HAP-1 (cell line): Measurements from ENCODE around the gene JUN.
"Not testable (repeated sequence)": the region's sequence is repeated elsewhere in the genome, so short reads cannot be mapped to it uniquely, and the experiment has no call there.

ENCODE experiments used
- DNase-seq, 2 experiments: peaks; one replicate each; pipeline ENCODE4 v3.0.0-alpha.2; 2016 to 2020; ENCODE audit warnings: low spot score in 2 of 2
- H3K27me3 ChIP-seq: fragments of 250-450 bp; sonication (Bioruptor Pico); 2 replicates; pipeline ENCODE4 v1.5.1; 2020; ENCODE audit warnings: low read depth, mild to moderate bottlenecking, moderate library complexity
- H3K36me3 ChIP-seq: fragments of 250-450 bp; sonication (Bioruptor Pico); replicated peaks from 2 replicates; pipeline ENCODE4 v1.5.1; 2020; ENCODE audit warnings: mild to moderate bottlenecking
- H3K4me1 ChIP-seq: fragments of 250-450 bp; sonication (Bioruptor Pico); 2 replicates; pipeline ENCODE4 v1.5.1; 2020; ENCODE audit warnings: mild to moderate bottlenecking
- H3K4me3 ChIP-seq: fragments of 250-450 bp; sonication (Bioruptor Pico); 2 replicates; pipeline ENCODE4 v1.5.1; 2020; ENCODE audit warnings: mild to moderate bottlenecking, moderate library complexity
- H3K9me3 ChIP-seq: fragments of 250-450 bp; sonication (Bioruptor Pico); 2 replicates; pipeline ENCODE4 v1.5.1; 2020; ENCODE audit warnings: mild to moderate bottlenecking, moderate library complexity
- in situ Hi-C: fragments of 300-500 bp; cut with MboI; formaldehyde crosslinking; loops from 3 replicates; pipeline ENCODE4 v1.14.3; 2020; ENCODE audit warnings: low sequenced_read_pairs, inconsistent platforms, mixed read lengths

JUN gene

DNA sequence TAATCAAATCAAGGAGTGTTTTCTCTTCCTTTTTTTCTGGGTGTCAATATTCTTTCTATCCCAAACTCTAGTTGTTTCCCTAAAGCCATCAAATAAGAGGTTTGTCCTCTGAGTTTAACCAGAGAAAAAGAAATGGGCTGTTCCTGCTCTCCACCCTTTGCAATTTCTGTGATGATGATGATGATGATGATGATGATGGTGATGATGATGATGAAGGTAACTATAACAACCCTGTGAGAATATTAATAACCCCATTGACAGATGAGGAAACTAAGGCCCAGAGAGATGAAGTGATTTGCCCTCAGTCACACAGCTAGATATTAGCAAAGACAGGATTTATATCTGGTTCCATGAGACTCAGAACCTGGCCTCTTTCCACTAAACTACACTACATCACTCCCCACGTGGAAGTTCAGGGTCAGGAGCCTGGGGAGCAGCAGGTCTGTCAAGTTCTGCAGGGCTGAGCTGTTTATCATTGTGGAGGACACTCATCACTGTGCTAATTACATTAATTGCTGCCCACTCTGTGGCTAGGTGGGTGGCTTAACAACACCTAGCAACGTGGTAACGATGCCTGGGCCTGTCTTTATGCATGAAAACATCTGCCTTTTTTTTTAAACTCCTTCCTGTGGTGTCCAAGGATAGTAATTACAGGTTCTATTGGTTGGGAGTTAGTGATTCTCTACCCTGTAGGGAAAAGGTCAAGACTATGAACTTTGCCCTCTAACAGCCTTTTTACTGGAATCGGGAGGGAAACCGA lies 19.0 kb upstream of the JUN start:
- H3K4me3 ChIP-seq = no peak overlapping the region
- H3K36me3 ChIP-seq = no peaks in the 10 kb centered on the region
- H3K9me3 ChIP-seq = no peaks in the 10 kb centered on the region
- H3K27me3 ChIP-seq = peaks cover 4% of the 10 kb centered on the region; the same call in 1 of the 2 replicates
- no peaks in the 10 kb centered on the region for H3K4me1 ChIP-seq
- DNase-seq = no peak
- in situ Hi-C loops = no loop called here

DNA sequence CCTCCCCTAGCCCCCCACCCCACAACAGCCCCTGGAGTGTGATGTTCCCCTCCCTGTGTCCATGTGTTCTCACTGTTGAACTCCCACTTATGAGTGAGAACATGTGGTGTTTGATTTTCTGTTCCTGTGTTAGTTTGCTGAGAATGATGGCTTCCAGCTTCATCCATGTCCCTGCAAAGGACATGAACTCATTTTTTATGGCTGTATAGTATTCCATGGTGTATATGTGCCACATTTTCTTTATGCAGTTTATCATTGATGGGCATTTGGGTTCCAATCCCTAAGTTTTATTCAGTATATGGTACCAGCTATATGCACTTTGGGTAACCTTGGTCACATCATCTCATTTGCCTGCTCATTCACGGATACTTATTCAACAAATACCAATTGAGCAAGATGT lies 17.4 kb upstream of the JUN start:
- H3K36me3 ChIP-seq, H3K4me1 ChIP-seq, H3K9me3 ChIP-seq, H3K4me3 ChIP-seq, DNase-seq, in situ Hi-C loops: not testable (repeated sequence)
- H3K27me3 ChIP-seq = peaks cover 16% of the 10 kb centered on the region

DNA sequence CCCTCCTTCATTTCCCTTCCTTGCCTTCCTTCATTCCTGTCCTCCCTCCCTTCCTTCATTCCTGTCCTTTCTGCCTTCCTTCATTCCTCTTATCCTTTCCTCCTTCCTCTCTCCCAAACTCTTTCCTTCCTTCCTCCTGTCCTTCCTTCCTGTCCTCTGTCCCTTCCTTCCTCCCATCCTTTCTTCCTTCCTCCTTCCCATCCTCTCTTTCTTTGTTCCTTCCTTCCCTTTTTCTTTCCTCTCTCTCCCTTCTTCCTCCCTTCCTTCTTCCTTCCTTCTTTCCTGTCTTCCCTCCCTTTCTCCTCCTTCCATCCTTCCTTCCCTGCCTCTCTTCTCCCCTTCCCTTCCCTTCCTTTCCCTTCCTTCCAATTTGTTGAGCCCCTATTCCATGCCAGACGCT lies 15.8 kb upstream of the JUN start:
- DNase-seq = no peak
- Histone ChIP-seq H3K27me3 (peaks cover 26% of the 10 kb centered on the region), H3K4me3 (no peak overlapping the region), H3K36me3 (no peaks in the 10 kb centered on the region), H3K4me1 (no peaks in the 10 kb centered on the region), H3K9me3 (no peaks in the 10 kb centered on the region)
- in situ Hi-C loops = no loop called here

DNA sequence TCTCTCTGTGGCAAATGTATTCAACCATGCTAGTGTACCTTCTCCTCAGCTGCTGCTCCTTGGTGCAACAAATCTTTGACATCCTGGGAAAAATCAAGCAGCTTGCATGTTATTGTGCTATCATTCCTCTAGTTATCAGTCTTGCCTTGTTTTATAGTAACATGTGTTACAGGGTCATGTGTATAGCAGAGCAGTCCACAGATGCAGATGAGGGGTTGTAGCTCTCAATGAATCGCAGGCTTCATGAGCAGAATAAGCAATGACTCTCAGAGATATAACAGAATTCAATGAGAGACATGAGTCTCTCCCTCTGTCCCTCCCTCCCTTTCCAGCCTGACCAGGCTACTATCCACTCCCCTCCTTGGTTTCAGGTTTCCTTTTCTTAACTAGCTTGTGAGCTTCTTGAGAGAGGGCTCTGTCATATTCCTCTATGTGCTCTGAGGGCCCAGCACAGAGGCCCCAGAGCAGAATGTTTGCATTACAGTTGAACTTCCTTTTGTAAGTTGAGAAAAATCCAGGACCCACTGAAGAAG lies 15.1 kb upstream of the JUN start:
- in situ Hi-C loops = no loop called here
- no peak overlapping the region for H3K4me3 ChIP-seq
- H3K27me3 ChIP-seq = peaks cover 30% of the 10 kb centered on the region
- DNase-seq = no peak
- no peaks in the 10 kb centered on the region for H3K9me3 ChIP-seq
- H3K36me3 ChIP-seq = no peaks in the 10 kb centered on the region
- no peaks in the 10 kb centered on the region for H3K4me1 ChIP-seq

DNA sequence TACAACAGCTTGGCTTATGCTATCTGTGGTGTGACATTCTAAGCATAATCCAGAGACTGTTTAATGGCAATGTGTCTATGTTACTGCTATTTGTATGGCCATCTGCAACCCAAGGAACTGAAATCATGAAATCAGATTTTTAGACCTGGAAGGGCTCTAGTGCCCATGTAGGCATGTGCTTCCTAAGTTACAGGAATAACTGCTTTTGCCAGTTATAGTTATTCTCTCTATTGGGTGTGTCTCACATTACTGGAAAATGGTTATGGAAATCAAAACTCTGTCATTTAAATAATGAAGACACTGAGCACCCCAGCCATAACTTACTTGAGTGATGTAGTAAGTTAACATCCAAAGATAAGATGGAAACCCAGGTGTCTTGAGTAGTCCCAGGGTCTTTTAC lies 12.6 kb upstream of the JUN start:
- no peaks in the 10 kb centered on the region for H3K9me3 ChIP-seq
- in situ Hi-C loops = no loop called here
- no peak for DNase-seq
- no peaks in the 10 kb centered on the region for H3K4me1 ChIP-seq
- H3K4me3 ChIP-seq = no peak overlapping the region
- no peaks in the 10 kb centered on the region for H3K36me3 ChIP-seq
- peaks cover 38% of the 10 kb centered on the region for H3K27me3 ChIP-seq

- Histone ChIP-seq H3K4me3 (no peak overlapping the region), H3K27me3 (peaks cover 38% of the 10 kb centered on the region), H3K36me3 (no peaks in the 10 kb centered on the region), H3K4me1 (no peaks in the 10 kb centered on the region), H3K9me3 (no peaks in the 10 kb centered on the region)
- no peak for DNase-seq
- in situ Hi-C loops = no loop called here
Measured at GRCh38 chr1:58794585-58794984, 10.7 kb upstream of the JUN start.

- H3K36me3 ChIP-seq = no peaks in the 10 kb centered on the region
- in situ Hi-C loops = no loop called here
- peaks cover 35% of the 10 kb centered on the region for H3K27me3 ChIP-seq
- no peaks in the 10 kb centered on the region for H3K4me1 ChIP-seq
- H3K9me3 ChIP-seq = no peaks in the 10 kb centered on the region
- H3K4me3 ChIP-seq = no peak overlapping the region
- DNase-seq = no peak
Measured at GRCh38 chr1:58792846-58793245, 9.0 kb upstream of the JUN start.

DNA sequence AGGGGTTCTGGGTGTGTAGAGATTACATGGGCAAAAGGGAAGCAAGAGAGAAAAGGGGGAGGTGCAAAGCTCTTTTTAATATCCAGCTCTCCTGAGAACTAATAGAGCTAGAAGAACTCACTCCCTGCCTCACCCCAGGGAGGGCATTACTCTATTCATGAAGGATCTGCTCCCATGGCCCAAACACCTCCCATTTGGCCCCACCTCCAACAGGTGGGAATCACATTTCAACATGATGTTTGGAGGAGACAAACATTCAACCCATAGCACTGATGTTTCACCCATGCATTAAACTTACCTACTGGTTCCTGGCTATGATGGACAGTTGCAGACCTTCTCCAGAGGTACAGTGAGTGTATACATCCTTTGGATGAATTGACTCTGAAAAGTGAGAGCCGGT lies 7.3 kb upstream of the JUN start:
- in situ Hi-C loops = no loop called here
- H3K4me1 ChIP-seq = no peaks in the 10 kb centered on the region
- no peak overlapping the region for H3K4me3 ChIP-seq
- no peak for DNase-seq
- no peaks in the 10 kb centered on the region for H3K36me3 ChIP-seq
- H3K27me3 ChIP-seq = peaks cover 21% of the 10 kb centered on the region
- no peaks in the 10 kb centered on the region for H3K9me3 ChIP-seq

DNA sequence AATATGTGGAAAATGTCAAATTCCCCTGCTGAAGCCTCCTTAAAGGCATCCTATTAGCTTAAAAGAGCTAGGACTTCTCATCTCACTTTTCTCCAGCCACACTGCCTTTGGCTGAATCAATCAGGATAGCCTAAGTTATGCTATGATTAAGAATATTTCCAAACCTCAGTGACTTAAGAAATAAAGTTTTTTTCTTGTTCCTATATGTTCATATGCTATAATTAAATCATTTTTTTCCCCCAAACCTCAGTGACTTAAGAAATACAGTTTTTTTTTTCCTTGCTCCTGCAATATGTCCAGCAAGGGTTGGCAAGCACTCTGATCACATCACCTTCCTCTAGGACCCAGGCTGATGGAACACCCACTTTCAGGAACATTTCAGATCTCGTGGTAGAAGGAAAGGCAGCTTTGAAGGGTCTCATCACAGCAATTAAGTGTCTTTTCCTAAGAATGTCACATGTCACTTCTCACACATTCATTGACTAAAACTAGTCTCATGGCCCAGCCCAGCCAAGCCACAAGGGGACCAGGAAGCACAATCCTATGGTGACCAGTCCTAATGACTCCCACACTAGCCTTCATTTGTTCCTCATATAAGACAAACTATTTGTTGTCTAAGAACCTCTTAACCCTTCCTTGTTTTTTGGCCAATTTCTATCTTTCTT lies 6.3 kb upstream of the JUN start:
- Histone ChIP-seq H3K36me3 (no peaks in the 10 kb centered on the region), H3K27me3 (peaks cover 17% of the 10 kb centered on the region), H3K4me3 (no peak overlapping the region), H3K9me3 (no peaks in the 10 kb centered on the region), H3K4me1 (no peaks in the 10 kb centered on the region)
- in situ Hi-C loops = no loop called here
- no peak for DNase-seq

DNA sequence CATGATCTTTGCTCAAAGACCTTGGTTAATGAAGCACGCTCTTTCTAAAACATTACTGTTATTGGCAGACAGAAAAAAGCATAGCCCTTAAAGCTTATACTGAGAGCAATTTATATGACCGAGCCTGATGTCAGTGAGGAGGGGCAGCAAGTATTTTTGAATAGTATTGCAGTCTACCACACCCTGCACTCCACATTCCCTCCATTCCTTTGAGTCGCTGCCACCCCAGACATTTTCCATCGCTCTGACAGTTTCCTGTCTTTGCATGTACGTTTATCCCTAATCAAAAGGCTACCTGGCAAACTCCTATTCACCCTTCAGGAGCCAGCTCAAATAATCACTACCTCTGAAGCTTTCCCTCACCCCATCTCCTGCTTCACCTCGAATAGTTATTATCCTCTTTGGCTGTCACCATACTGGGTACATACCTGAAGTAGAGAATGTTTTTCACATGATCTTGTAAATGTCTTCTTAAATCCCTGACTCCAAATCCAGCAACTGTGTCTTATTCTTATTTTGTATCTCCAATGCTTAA lies 5.5 kb upstream of the JUN start:
- no peak for DNase-seq
- Histone ChIP-seq H3K27me3 (peaks cover 10% of the 10 kb centered on the region), H3K4me1 (no peaks in the 10 kb centered on the region), H3K36me3 (no peaks in the 10 kb centered on the region), H3K9me3 (no peaks in the 10 kb centered on the region), H3K4me3 (no peak overlapping the region)
- in situ Hi-C loops = no loop called here

GRCh38 chr1:58788259-58788658 lies 4.4 kb upstream of the JUN start:
- H3K27me3 ChIP-seq = peaks cover 2% of the 10 kb centered on the region
- in situ Hi-C loops = no loop called here
- H3K36me3 ChIP-seq = no peaks in the 10 kb centered on the region
- H3K4me1 ChIP-seq = no peaks in the 10 kb centered on the region
- no peak for DNase-seq
- H3K4me3 ChIP-seq = no peak overlapping the region
- H3K9me3 ChIP-seq = no peaks in the 10 kb centered on the region

DNA sequence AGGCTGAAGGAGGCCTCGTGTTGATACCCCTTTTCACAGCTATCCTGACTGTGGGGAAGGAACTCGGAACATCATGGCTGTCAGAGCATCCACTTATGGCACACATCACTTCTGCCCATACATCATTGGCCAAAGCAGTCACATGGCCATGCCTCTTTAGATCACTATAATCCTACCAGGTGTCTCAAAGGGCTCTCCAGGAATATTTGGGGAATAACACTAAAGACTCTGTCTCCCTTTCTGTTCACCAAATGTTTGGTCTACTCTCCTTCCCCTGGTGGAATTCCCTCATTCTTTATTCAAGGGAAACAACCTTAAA lies 3.0 kb upstream of the JUN start:
- H3K9me3 ChIP-seq = no peaks in the 10 kb centered on the region
- H3K4me3 ChIP-seq = no peak overlapping the region
- no peaks in the 10 kb centered on the region for H3K36me3 ChIP-seq
- H3K27me3 ChIP-seq = no peaks in the 10 kb centered on the region
- in situ Hi-C loops = no loop called here
- no peaks in the 10 kb centered on the region for H3K4me1 ChIP-seq
- DNase-seq = no peak

GRCh38 chr1:58786184-58786926 lies 2.5 kb upstream of the JUN start:
- Histone ChIP-seq H3K4me3 (no peak overlapping the region), H3K9me3 (no peaks in the 10 kb centered on the region), H3K36me3 (no peaks in the 10 kb centered on the region), H3K4me1 (no peaks in the 10 kb centered on the region), H3K27me3 (no peaks in the 10 kb centered on the region)
- in situ Hi-C loops = no loop called here
- DNase-seq = no peak
